Measurements from ENCODE around the gene GPR55.

Gene GPR55

GRCh38 chr2:230877759-230878598 is 47.1 kb downstream of the GPR55 start:
- DNase-seq, result no peak

GRCh38 chr2:230877116-230877758 is 47.8 kb downstream of the GPR55 start:
- no peak for DNase-seq

- no peak for DNase-seq
Measured at GRCh38 chr2:230875347-230876315, 49.4 kb downstream of the GPR55 start.

- no peak for DNase-seq
Measured at GRCh38 chr2:230874876-230875275, 50.2 kb downstream of the GPR55 start.

GRCh38 chr2:230874456-230874855 is 50.6 kb downstream of the GPR55 start:
- DNase-seq, result no peak

- DNase-seq, result no peak
Measured at GRCh38 chr2:230873661-230874401, 51.2 kb downstream of the GPR55 start.

- no peak for DNase-seq
Measured at GRCh38 chr2:230872968-230873660, 51.9 kb downstream of the GPR55 start.

- DNase-seq, result no peak
Measured at GRCh38 chr2:230872151-230872967, 52.7 kb downstream of the GPR55 start.

GRCh38 chr2:230871361-230872150 is 53.5 kb downstream of the GPR55 start:
- no peak for DNase-seq

- DNase-seq, result no peak
Measured at GRCh38 chr2:230870544-230871360, 54.3 kb downstream of the GPR55 start.

GRCh38 chr2:230869914-230870543 is 55.0 kb downstream of the GPR55 start:
- DNase-seq, result no peak

- no peak for DNase-seq
Measured at GRCh38 chr2:230868947-230869913, 55.8 kb downstream of the GPR55 start.

- DNase-seq, result no peak
Measured at GRCh38 chr2:230868161-230868946, 56.7 kb downstream of the GPR55 start.

GRCh38 chr2:230866756-230867523 is 58.1 kb downstream of the GPR55 start:
- DNase-seq, result peak; percentile 12

Data from NCI-H226 (cell line).